HCEC 1CT (cell line): ENCODE measurements around the gene CARS1.
A peak's percentile ranks its signal among the peaks of the same experiment; 100 is the strongest.

Experiments
- DNase-seq: peaks from one replicate; pipeline ENCODE4 v3.0.0-alpha.2; 2017

Gene CARS1

GRCh38 chr11:3037040-3037944 lies 19.9 kb downstream of the CARS1 start:
- DNase-seq = peak; percentile 69

- no peak for DNase-seq
These were observed 20.8 kb downstream of the CARS1 start for GRCh38 chr11:3036419-3036818.

- no peak for DNase-seq
These were observed 21.9 kb downstream of the CARS1 start for GRCh38 chr11:3035333-3035732.

GRCh38 chr11:3030289-3031070 lies 26.7 kb downstream of the CARS1 start:
- DNase-seq = no peak

DNA sequence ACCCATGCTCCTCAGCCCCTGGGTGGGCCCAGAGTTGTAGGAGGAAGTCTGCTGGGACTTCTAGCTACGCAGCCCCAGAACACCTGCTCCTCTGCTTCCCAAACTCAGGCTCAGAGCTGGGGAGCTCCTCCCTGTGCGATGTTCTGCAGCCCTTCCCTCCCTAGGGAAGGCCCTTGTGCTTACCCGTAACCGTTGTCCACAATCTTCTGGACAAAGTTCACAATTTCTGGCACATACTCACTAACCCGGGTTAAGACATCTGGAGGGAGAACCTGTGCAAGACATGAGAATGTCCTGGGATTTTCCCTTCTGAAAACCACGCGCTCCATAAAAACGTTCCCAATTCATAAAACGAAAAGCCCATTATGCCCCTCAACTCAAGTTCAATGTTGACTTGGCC lies 28.4 kb downstream of the CARS1 start:
- no peak for DNase-seq

DNA sequence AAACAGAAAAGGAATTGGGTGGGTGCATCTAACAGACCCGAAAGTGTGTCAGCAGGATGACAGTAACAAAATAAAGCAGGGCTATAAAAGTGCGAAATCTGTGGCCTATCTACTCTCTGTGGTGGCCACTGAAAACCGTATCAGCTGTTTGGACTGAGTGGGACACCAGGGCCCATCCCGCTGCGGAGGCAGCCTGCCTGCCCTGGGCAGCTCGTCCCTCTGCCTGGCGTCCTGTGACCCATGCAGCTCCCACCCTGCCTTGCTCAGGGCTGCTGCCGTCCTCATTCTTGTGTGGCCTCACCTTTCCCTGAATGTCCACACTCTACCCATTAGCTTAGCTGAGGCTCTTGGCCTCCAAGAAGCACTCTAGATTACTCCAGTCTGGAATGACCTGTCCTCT lies 30.4 kb downstream of the CARS1 start:
- no peak for DNase-seq

- peak; percentile 37 for DNase-seq
These were observed 34.2 kb downstream of the CARS1 start for GRCh38 chr11:3022982-3023381.

DNA sequence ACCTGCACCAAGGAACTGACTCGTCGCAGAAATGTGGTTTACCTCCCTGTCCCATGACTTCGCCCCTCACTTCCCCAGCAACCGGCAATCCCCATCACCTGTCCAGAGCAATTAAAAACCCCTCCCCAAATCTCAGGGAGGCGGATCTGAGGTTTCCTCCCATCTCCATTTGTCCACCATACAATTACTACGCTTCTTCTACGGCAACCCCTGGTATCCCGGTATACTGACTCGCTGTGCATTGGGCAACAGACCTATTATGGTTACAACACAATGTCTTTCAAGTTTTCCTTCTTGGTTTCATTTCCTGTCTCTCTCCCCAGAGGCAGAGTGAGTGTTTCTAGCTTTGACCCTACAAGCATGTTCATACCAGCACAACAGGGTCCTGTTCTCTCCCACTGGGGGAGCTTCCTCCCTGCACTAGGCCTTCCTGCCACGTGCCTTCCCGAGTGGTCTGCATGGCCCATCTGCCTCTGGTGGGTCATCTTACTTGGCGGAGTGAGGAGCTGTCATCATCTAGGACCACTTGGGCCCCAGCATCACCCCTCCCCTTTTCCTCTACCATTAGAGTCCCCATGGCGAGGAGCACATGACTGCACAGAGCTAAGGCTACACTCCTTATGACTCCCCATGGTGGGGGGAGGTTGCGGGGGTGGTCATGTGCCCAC lies 34.8 kb downstream of the CARS1 start:
- DNase-seq = peak; percentile 64

DNA sequence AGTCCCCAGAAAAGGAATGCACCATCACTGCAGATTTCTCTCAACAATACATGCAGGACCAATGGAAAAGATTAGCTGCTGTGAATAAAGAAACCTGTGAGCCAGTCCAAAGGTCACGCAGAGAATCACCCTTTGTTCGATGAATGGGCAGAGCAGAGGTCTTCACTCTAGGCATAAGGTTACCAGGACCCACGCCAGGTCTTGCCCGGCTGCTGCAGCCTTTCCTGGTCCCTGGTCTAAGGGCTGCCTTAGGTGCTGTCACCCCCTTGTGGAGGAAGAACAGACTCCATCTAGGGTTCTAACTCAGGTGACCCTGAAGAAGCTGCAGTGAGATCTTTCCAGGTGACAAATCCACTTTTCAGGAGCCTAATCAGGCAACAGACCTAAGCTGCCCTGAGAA lies 36.1 kb downstream of the CARS1 start:
- DNase-seq = peak; percentile 3

- no peak for DNase-seq
These were observed 37.2 kb downstream of the CARS1 start for GRCh38 chr11:3020011-3020410.

GRCh38 chr11:3018596-3018995 lies 38.6 kb downstream of the CARS1 start:
- DNase-seq = no peak

- DNase-seq = no peak
These were observed 40.4 kb downstream of the CARS1 start for GRCh38 chr11:3016861-3017260.

DNA sequence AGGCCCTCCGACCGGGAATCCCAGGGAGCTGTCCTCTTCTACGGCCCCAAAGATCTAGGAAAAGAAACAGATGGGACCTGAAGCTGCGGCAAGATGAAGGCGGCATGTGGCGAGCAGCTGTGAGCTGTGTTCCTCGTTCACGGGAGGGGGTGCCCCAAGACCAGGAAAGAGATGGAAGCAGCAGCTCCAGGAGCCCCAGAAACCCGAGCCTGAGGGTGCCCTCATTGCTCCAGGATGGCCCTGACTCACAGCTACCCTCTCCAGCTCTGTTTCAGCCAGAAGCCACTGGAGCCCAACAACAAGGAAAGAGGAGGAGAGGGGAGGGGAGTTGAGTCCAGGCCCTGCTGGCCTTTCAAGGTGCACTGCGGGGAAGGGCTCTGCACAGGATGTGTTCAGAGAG lies 41.4 kb downstream of the CARS1 start:
- peak; percentile 32 for DNase-seq

GRCh38 chr11:3014943-3015342 lies 42.3 kb downstream of the CARS1 start:
- DNase-seq = no peak

DNA sequence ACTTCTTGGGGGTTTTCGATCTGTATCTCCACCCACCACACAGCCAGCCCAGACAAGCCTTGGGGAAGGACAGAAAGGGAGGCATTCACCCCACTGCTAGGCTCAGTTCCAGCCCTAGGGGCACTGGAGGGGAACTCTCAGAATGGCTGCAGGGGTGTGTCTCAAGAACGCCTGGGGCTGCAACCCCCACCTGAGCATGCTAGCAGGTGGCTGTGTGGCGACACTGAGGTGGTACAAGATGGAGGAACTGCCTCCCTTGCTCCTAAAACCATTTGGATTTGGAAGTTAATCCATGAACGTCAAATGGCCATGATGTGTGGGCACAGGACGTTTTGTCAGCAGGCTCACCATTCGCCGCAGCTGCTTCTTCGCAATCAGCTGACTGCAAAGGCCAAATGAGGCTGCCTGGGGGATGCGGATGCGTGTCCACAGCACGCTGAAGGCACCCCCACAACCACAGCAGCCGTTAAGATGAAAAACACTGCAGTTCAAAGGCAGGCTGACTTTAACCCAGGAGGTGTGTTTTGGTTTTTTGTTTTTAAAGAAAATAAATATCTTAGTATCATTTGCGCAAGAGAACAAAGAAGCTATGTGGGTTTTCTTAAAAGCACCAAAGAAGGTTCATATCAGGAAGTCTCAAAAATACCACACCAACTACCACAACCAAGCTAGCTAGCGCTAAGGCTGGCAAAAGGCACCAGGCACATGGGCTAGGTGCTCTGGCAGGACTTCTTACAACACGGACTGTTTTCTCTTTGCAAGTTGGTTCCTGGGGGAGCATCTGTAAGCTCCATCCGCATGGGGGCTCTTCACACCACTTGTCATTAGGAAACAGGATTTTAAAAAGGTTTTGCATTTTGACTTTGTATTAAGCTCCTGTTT lies 42.9 kb downstream of the CARS1 start:
- no peak for DNase-seq

DNA sequence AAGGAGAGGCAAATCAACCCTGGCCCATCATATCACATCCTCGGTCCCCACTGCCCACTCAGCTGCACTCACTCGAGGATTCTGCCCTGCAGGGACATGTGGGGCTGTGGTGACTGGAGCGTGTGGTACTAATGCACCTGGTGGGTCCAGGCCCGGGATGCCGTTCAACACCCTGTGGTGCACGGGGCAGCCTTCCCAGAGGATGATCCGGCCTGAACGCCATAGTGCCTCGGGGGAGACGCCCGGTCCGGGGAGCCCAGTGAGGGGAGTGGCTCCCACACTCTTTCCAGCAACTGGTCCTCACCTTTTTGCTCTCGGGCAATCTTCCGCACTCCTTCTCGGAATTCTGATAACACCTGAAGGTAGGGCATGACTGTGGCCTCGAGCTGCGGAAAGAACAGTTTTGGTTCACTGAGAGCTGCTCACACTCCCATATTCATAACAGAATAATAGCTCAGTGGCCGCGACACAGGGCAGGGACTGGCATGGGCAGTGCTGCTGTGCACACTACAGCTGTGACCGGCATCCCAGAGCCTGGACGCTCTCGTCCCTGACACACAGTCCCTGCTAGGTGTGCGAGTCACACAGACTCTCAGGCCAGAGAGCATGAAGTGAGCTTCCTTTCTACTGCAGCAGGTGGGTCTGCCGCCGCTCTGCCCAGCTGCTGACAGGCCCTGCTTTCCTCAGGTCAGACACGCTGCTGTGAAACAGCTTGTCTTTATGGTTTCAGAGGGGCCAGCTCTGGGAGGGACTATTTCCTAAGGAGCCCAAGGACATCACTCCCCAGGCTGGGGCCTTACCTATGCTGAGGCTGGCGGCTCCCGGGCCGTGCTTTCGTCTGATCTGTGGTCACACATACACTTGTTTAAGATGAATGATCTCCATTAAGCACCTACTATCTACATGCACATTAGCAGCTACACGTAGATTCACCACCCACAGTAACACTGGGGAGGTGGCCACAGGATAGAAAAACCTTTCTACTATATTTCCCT lies 45.0 kb downstream of the CARS1 start:
- no peak for DNase-seq

DNA sequence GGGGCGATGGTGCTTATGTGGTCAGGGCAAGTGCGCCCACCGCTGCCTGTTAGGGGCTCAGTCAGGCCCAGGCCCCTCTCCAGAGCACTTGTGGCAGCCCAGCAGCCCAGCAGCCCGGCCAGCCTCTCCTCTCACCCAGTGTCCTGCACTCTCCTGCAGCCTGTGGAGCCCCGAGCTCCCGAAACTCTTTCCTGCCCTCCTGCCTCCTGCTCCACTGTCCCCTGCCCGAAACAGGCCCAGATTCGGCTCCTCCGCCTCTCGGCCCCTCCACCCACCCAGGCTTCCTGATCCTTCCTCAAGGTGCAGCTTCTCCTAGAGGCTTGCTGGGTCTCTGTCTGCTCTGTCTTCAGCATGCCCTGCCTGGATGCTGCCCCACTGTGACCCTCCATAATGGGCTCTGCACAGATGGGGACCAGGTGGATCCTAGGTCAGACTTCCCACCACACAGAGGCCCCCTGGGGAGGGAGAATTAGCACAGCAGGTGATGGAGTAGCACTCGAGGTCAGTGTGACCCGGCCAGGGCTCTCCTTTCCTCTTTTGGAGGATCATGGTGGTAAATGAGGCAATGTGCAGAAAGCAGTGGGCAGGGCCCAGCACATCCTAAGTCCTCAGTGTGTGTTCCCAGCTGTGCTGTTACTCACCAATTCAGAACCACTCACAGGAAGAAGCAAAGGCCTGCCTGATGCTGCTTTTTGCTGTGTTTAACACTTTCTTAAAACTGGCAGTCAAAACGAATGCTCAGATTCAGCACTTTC lies 46.5 kb downstream of the CARS1 start:
- DNase-seq = no peak

GRCh38 chr11:3010004-3010403 lies 47.2 kb downstream of the CARS1 start:
- DNase-seq = no peak

DNA sequence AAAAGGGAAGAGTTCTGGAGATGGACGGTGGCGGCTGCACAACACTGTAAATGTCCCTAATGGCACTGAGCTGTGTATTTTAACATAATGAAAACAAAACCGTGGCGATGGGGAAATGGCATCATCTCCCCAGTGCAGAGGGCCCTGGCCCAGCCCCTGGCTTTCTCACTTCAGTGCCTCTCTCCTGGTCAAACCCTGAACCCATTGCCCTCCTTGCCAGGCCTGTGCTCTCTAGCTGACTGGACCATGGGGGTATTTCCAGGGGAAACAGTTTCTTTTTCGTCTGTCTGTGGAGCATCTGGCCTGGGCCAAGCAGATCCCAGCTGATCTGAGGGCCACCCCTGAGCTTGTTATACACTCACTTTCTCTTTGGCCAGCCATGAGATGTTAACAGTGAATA lies 47.7 kb downstream of the CARS1 start:
- DNase-seq = no peak

DNA sequence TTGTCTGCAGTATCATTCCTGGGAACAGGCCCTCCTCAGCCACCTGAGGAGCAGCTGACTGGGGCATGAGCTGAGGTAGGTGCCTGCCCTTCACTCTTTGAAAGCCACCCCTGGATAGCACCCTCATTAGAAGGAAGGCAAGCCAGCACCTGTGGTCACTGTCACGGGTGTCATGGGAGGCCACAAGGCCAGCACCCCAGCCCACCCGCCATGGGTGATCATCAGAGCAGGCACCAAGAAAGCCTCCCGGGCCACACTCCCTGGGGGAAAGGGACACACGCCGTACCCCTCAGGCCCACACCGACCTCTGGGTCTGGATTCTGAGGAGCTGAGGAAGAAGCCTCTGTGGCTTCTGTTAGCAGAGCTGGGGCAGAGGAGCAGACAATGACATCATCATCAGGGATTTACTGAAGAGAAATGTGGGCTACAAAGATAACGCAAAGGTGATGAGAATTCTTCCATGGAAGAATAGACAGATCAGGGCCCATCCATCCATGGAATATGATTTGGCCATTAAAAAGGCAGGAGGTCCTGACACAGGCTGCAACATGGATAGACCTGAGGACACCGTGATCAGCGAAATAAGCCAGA lies 48.4 kb downstream of the CARS1 start:
- no peak for DNase-seq
